Common myeloid progenitor, CD34-positive (primary cell): Measurements from ENCODE around the gene GAGE12C. TPM values are rescaled to one million over a fixed set of nuclear protein-coding genes. Genes with fewer than 3 reads are reported as not detected.
"Not testable (repeated sequence)": the region's sequence is repeated elsewhere in the genome, so short reads cannot be mapped to it uniquely, and the experiment has no call there.

Experiments used
- CTCF ChIA-PET: fragments of 350-600 bp; sonication (Branson Sonifier 250); formaldehyde crosslinking; loops from one replicate; lab custom pipeline; 2021; ENCODE audit warnings: antibody characterized with exemption; lab: Charles Lee
- POLR2A ChIA-PET: fragments of 350-600 bp; sonication (Branson Sonifier 250); formaldehyde crosslinking; loops from one replicate; lab custom pipeline; 2021; ENCODE audit warnings: antibody characterized with exemption; lab: Charles Lee
- DNase-seq, 3 donors: peaks; one replicate each; pipeline versions ENCODE4 v3.0.0 to v3.0.0-alpha.2; 2013
- H3K27ac ChIP-seq, 2 experiments: 1 replicate in 1 of 2; 2 replicates in 1 of 2; pipeline ENCODE4 v1.7.0; 2013; ENCODE audit warnings: inconsistent platforms in 2 of 2, low read length in 2 of 2, mild to moderate bottlenecking in 2 of 2, low read depth in 1 of 2, moderate library complexity in 1 of 2; ENCODE audit not compliant: severe bottlenecking in 2 of 2, insufficient read depth in 1 of 2, poor library complexity in 1 of 2
- H3K27me3 ChIP-seq, 5 experiments: replicated peaks in 2 of 5; 1 replicate in 3 of 5; 2 replicates in 2 of 5; pipeline versions ENCODE4 v1.6.1 to v1.7.0; 2013; ENCODE audit warnings: low read length in 4 of 5, mild to moderate bottlenecking in 2 of 5, moderate library complexity in 2 of 5, inconsistent platforms in 1 of 5; ENCODE audit not compliant: insufficient read depth in 5 of 5, control insufficient read depth in 4 of 5
- H3K36me3 ChIP-seq, 4 experiments: 1 replicate in 2 of 4; 2 replicates in 2 of 4; pipeline versions ENCODE4 v1.6.1 to v1.7.0; 2013; ENCODE audit warnings: low read length in 3 of 4, control low read depth in 1 of 4, mild to moderate bottlenecking in 1 of 4; ENCODE audit not compliant: control insufficient read depth in 4 of 4, insufficient read depth in 4 of 4
- H3K4me1 ChIP-seq, 4 experiments: 1 replicate in 3 of 4; 2 replicates in 1 of 4; pipeline versions ENCODE4 v1.6.1 to v1.7.1; 2013; ENCODE audit warnings: low read length in 3 of 4, mild to moderate bottlenecking in 3 of 4, control low read depth in 1 of 4, inconsistent platforms in 1 of 4, moderate library complexity in 1 of 4; ENCODE audit not compliant: control insufficient read depth in 4 of 4, insufficient read depth in 4 of 4; ENCODE audit errors: control extremely low read depth in 1 of 4
- H3K4me3 ChIP-seq, 7 experiments: 1 replicate in 4 of 7; 2 replicates in 3 of 7; pipeline versions ENCODE4 v1.5.1 to v1.7.0; 2013; ENCODE audit warnings: mild to moderate bottlenecking in 7 of 7, low read length in 6 of 7, moderate library complexity in 6 of 7, inconsistent platforms in 2 of 7, low read depth in 2 of 7, control low read depth in 1 of 7; ENCODE audit not compliant: insufficient read depth in 4 of 7, control insufficient read depth in 1 of 7; ENCODE audit errors: extremely low read depth in 1 of 7
- H3K9me3 ChIP-seq, 5 experiments: 1 replicate in 4 of 5; 2 replicates in 1 of 5; pipeline versions ENCODE4 v1.6.1 to v1.7.1; 2013; ENCODE audit warnings: low read length in 4 of 5, mild to moderate bottlenecking in 2 of 5, inconsistent platforms in 1 of 5, low read depth in 1 of 5, moderate library complexity in 1 of 5; ENCODE audit not compliant: control insufficient read depth in 4 of 5, insufficient read depth in 2 of 5; ENCODE audit errors: control extremely low read depth in 1 of 5
- WGBS: methylation state at CpG from one replicate; pipeline ENCODE4 v1.1.5; 2013; ENCODE audit not compliant: insufficient coverage; 5-methylcytosine and 5-hydroxymethylcytosine counted together
- polyA plus RNA-seq: library from polyadenylated mRNA; unstranded; fragments of 120-200 nt; gene quantifications from one replicate; pipeline ENCODE4 v1.2.1, GENCODE V29; 2013

Gene GAGE12C, protein sequence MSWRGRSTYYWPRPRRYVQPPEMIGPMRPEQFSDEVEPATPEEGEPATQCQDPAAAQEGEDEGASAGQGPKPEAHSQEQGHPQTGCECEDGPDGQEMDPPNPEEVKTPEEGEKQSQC
- not detected for polyA plus RNA-seq

DNA sequence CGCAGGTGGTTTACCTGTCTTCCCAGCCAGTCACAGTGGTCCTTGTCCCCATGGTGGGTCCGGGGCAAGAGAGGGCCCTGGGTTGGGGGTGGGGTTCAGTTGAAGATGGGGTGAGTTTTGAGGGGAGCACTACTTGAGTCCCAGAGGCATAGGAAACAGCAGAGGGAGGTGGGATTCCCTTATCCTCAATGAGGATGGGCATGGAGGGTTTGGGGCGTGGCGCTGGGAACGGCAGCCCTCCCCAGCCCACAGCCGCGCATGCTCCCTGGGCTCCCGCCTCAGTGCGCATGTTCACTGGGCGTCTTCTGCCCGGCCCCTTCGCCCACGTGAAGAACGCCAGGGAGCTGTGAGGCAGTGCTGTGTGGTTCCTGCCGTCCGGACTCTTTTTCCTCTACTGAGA is at the start of gene GAGE12C:
GAGE12C (plus strand) TSS at position 301 of the 400 bp plus-strand sequence. CDS start 1,155 bp downstream, outside the sequence.
- H3K9me3 ChIP-seq, H3K36me3 ChIP-seq, CTCF ChIA-PET, H3K4me3 ChIP-seq, H3K27ac ChIP-seq, POLR2A ChIA-PET, H3K4me1 ChIP-seq, DNase-seq, H3K27me3 ChIP-seq: not testable (repeated sequence)
- WGBS: no CpG with 5 or more reads among the region's 16 CpGs

DNA sequence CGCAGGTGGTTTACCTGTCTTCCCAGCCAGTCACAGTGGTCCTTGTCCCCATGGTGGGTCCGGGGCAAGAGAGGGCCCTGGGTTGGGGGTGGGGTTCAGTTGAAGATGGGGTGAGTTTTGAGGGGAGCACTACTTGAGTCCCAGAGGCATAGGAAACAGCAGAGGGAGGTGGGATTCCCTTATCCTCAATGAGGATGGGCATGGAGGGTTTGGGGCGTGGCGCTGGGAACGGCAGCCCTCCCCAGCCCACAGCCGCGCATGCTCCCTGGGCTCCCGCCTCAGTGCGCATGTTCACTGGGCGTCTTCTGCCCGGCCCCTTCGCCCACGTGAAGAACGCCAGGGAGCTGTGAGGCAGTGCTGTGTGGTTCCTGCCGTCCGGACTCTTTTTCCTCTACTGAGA is 9.5 kb downstream of the GAGE12C start, which contains the start of gene GAGE12D:
GAGE12D (plus strand) TSS at position 301 of the 400 bp plus-strand sequence. CDS start 1,155 bp downstream, outside the sequence.
- POLR2A ChIA-PET, H3K36me3 ChIP-seq, H3K9me3 ChIP-seq, H3K4me3 ChIP-seq, H3K27me3 ChIP-seq, H3K4me1 ChIP-seq, CTCF ChIA-PET, H3K27ac ChIP-seq, DNase-seq: not testable (repeated sequence)
- no CpG with 5 or more reads among the region's 16 CpGs for WGBS

DNA sequence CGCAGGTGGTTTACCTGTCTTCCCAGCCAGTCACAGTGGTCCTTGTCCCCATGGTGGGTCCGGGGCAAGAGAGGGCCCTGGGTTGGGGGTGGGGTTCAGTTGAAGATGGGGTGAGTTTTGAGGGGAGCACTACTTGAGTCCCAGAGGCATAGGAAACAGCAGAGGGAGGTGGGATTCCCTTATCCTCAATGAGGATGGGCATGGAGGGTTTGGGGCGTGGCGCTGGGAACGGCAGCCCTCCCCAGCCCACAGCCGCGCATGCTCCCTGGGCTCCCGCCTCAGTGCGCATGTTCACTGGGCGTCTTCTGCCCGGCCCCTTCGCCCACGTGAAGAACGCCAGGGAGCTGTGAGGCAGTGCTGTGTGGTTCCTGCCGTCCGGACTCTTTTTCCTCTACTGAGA is 19.0 kb downstream of the GAGE12C start, which contains the start of gene GAGE12E:
GAGE12E (plus strand) TSS at position 301 of the 400 bp plus-strand sequence. CDS start 1,155 bp downstream, outside the sequence.
- CTCF ChIA-PET, H3K27me3 ChIP-seq, H3K36me3 ChIP-seq, H3K27ac ChIP-seq, DNase-seq, H3K4me3 ChIP-seq, POLR2A ChIA-PET, H3K9me3 ChIP-seq, H3K4me1 ChIP-seq: not testable (repeated sequence)
- no CpG with 5 or more reads among the region's 16 CpGs for WGBS

DNA sequence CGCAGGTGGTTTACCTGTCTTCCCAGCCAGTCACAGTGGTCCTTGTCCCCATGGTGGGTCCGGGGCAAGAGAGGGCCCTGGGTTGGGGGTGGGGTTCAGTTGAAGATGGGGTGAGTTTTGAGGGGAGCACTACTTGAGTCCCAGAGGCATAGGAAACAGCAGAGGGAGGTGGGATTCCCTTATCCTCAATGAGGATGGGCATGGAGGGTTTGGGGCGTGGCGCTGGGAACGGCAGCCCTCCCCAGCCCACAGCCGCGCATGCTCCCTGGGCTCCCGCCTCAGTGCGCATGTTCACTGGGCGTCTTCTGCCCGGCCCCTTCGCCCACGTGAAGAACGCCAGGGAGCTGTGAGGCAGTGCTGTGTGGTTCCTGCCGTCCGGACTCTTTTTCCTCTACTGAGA is 28.6 kb downstream of the GAGE12C start, which contains the start of gene GAGE12F:
GAGE12F (plus strand) TSS at position 301 of the 400 bp plus-strand sequence. CDS start 1,155 bp downstream, outside the sequence.
- no CpG with 5 or more reads among the region's 16 CpGs for WGBS
- H3K27ac ChIP-seq, H3K4me1 ChIP-seq, POLR2A ChIA-PET, H3K9me3 ChIP-seq, CTCF ChIA-PET, H3K27me3 ChIP-seq, H3K4me3 ChIP-seq, H3K36me3 ChIP-seq, DNase-seq: not testable (repeated sequence)

DNA sequence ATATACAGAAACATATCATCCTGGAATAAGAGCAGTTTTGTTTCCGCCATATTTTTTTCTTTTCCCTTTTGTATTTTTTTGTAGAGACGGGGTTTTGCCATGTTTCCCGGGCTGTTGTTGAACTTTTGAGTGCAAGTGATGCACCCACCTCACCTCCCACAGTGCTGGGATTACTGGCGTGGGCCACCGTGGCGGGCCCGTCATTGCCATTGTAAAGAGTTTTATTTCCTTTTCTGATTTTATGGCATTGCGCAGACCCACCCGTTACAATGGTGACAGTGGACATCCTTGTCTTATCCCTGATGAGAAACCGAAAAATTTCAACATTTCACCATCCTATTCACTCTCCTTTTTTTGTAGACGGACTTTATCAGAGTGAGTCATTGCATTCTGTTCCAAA is 36.8 kb downstream of the GAGE12C start:
- H3K27ac ChIP-seq, H3K9me3 ChIP-seq, H3K36me3 ChIP-seq, H3K4me1 ChIP-seq, POLR2A ChIA-PET, H3K4me3 ChIP-seq, DNase-seq, H3K27me3 ChIP-seq, CTCF ChIA-PET: not testable (repeated sequence)
- WGBS: no CpG with 5 or more reads among the region's 11 CpGs

DNA sequence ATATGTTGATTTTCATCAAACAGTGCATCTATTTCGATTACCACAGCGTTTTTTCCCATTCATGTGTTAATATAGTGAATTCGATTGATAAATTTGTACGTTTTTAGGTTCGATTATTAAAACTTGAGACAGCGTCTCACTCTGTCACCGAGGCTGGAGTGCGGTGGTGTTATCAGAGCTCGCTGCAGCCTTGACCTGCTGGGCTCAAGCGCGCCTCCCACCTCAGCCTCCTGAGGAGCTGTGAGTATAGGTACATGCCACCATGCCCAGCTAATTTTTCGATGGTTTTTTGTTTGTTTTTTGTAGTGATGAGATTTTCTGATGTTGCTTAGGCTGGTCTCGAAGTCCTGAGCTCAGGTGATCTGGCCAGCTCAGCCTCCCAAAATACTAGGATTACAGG is 37.2 kb downstream of the GAGE12C start:
- 91% methylated on average over 6 of the region's 13 CpGs for WGBS
- H3K9me3 ChIP-seq, DNase-seq, H3K27me3 ChIP-seq, POLR2A ChIA-PET, H3K4me3 ChIP-seq, H3K36me3 ChIP-seq, CTCF ChIA-PET, H3K27ac ChIP-seq, H3K4me1 ChIP-seq: not testable (repeated sequence)

DNA sequence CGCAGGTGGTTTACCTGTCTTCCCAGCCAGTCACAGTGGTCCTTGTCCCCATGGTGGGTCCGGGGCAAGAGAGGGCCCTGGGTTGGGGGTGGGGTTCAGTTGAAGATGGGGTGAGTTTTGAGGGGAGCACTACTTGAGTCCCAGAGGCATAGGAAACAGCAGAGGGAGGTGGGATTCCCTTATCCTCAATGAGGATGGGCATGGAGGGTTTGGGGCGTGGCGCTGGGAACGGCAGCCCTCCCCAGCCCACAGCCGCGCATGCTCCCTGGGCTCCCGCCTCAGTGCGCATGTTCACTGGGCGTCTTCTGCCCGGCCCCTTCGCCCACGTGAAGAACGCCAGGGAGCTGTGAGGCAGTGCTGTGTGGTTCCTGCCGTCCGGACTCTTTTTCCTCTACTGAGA is 38.1 kb downstream of the GAGE12C start, which contains the start of gene GAGE12G:
GAGE12G (plus strand) TSS at position 301 of the 400 bp plus-strand sequence. CDS start 1,155 bp downstream, outside the sequence.
- H3K27ac ChIP-seq, H3K36me3 ChIP-seq, H3K9me3 ChIP-seq, CTCF ChIA-PET, POLR2A ChIA-PET, H3K4me3 ChIP-seq, DNase-seq, H3K4me1 ChIP-seq, H3K27me3 ChIP-seq: not testable (repeated sequence)
- WGBS: no CpG with 5 or more reads among the region's 16 CpGs
